SK-N-SH (cell line): ENCODE measurements around the gene DONSON.

ENCODE experiments used
- ELF1 ChIP-seq: IDR thresholded peaks from 2 replicates; pipeline ENCODE4 v1.4.0; 2012
- FOXM1 ChIP-seq: IDR thresholded peaks from 2 replicates; pipeline ENCODE4 v1.4.0; 2012; ENCODE audit warnings: low read depth, mild to moderate bottlenecking
- POLR2AphosphoS5 ChIP-seq: IDR thresholded peaks from 2 replicates; pipeline ENCODE4 v1.6.1; 2012; ENCODE audit warnings: low read depth, low read length
- SMC3 ChIP-seq: IDR thresholded peaks from 2 replicates; pipeline ENCODE4 v1.6.1; 2012; ENCODE audit warnings: low read depth, low read length, improper control_type of control experiment
- TAF1 ChIP-seq: IDR thresholded peaks from 2 replicates; pipeline ENCODE4 v1.6.1; 2012; ENCODE audit warnings: low read depth, mild to moderate bottlenecking, low read length, moderate library complexity, borderline replicate concordance
- USF1 ChIP-seq: IDR thresholded peaks from 2 replicates; pipeline ENCODE4 v1.4.0; 2012; ENCODE audit warnings: low read depth, borderline replicate concordance
- TF ChIP-seq, protein P1 (sequence below): fragments of 200-600 bp; sonication (generic); IDR thresholded peaks from 2 replicates; pipeline ENCODE4 v1.6.1; 2017; ENCODE audit warnings: antibody characterized with exemption, mild to moderate bottlenecking, moderate library complexity
- TF ChIP-seq, protein P2 (sequence below): fragments of 150-350 bp; IDR thresholded peaks from 2 replicates; pipeline ENCODE4 v1.6.1; 2016; ENCODE audit warnings: mild to moderate bottlenecking, low read depth, low read length

- TF ChIP-seq, protein P1, sequence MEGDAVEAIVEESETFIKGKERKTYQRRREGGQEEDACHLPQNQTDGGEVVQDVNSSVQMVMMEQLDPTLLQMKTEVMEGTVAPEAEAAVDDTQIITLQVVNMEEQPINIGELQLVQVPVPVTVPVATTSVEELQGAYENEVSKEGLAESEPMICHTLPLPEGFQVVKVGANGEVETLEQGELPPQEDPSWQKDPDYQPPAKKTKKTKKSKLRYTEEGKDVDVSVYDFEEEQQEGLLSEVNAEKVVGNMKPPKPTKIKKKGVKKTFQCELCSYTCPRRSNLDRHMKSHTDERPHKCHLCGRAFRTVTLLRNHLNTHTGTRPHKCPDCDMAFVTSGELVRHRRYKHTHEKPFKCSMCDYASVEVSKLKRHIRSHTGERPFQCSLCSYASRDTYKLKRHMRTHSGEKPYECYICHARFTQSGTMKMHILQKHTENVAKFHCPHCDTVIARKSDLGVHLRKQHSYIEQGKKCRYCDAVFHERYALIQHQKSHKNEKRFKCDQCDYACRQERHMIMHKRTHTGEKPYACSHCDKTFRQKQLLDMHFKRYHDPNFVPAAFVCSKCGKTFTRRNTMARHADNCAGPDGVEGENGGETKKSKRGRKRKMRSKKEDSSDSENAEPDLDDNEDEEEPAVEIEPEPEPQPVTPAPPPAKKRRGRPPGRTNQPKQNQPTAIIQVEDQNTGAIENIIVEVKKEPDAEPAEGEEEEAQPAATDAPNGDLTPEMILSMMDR, result no peak
- TF ChIP-seq POLR2AphosphoS5, result no peak
- TF ChIP-seq USF1, result no peak
- no peak for TF ChIP-seq FOXM1
- TF ChIP-seq, protein P2, sequence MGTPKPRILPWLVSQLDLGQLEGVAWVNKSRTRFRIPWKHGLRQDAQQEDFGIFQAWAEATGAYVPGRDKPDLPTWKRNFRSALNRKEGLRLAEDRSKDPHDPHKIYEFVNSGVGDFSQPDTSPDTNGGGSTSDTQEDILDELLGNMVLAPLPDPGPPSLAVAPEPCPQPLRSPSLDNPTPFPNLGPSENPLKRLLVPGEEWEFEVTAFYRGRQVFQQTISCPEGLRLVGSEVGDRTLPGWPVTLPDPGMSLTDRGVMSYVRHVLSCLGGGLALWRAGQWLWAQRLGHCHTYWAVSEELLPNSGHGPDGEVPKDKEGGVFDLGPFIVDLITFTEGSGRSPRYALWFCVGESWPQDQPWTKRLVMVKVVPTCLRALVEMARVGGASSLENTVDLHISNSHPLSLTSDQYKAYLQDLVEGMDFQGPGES, result no peak
- no peak for TF ChIP-seq SMC3
- TF ChIP-seq ELF1, result no peak
- no peak for TF ChIP-seq TAF1
Measured at GRCh38 chr21:33546086-33546485, 42.4 kb downstream of the DONSON start.
